Activated naive CD4-positive, alpha-beta T cell treated with anti-CD3 and anti-CD28 coated beads, Interleukin-2, amount 50 U/mL, for 16 hours (primary cell): ENCODE results near the gene ADIRF.
"Not testable (repeated sequence)": the region's sequence is repeated elsewhere in the genome, so short reads cannot be mapped to it uniquely, and the experiment has no call there.

Experiments used
- DNase-seq: peaks from one replicate; pipeline ENCODE4 v3.0.0-alpha.2; 2020

The ADIRF gene

DNA sequence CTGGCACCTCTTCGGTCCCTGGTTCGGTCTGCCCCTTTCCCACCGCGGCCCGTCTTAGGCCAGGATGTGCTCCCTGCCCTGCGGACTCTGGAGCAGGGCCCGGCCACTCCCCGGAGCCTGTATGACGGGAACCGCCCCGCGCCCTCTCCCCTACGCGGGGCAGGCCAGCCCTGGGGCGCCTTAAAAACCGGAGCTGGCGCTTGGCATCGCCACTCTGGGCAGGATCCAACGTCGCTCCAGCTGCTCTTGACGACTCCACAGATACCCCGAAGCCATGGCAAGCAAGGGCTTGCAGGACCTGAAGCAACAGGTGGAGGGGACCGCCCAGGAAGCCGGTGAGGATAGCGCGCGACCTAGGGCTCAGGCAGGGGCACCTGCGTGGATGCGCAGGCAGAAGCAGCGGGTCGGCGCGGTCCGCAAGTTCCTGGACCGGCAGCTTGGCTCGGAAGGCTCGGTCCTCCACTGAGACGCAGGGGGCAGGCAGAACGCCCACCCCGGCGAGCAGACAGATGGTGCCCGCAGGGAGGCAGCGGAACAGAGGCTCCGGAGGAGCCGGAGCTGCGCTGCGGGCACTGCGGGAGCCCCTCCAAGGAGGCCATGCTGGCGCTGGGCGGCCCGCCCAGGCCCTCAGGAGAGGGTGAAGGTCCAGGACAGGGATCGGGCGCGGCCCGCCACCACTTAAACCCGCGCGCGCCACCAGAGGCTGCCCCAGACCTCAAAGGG, at the start of gene ADIRF:
ADIRF (plus strand) TSS at position 212 of the 723 bp plus-strand sequence; CDS start at position 275, 63 bp downstream.
- no peak for DNase-seq

DNA sequence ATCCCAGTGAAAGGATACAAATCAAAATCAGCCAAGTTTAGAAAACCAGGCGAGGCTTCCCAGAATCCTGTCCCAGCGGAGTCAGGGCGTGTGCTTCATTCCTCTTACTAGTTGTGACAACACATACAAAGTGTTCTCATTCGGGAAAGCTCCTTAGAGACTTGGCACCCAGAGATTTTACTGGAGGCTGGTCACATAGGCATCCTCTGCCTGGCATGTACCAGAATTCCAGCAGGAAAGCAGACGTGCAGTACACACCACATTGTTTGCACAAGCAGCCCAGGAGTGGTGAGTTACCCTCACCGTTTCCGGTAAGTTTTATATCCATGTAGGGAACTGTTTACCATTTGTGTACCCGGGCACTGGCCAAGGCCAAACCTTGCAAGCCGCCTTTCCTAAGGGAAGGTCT, 45.7 kb upstream of the ADIRF start:
- DNase-seq = no peak

- DNase-seq = no peak
Measured at GRCh38 chr10:86929468-86930380, 38.6 kb upstream of the ADIRF start.

GRCh38 chr10:86931872-86932271, 36.4 kb upstream of the ADIRF start:
- no peak for DNase-seq

DNA sequence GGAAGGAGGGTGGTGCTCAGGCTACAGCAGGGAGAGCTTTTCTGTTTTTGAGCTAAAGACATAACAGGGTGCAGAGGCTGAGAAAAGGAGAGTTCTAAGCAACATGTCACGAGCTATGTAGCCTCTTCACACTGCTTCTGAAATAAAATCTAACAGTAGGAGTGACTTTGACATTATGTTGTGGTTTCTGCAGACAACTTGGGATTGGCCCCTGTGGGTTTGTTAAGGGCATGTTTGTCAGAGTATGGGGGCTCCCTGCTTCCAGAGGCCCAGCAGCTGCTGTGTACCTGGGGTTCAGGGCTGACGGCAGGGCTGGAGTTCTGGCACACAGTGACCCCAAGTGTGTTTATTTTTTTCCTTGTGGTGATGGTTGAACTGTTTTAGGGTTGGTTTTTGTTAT, 35.6 kb upstream of the ADIRF start:
- DNase-seq = no peak

DNA sequence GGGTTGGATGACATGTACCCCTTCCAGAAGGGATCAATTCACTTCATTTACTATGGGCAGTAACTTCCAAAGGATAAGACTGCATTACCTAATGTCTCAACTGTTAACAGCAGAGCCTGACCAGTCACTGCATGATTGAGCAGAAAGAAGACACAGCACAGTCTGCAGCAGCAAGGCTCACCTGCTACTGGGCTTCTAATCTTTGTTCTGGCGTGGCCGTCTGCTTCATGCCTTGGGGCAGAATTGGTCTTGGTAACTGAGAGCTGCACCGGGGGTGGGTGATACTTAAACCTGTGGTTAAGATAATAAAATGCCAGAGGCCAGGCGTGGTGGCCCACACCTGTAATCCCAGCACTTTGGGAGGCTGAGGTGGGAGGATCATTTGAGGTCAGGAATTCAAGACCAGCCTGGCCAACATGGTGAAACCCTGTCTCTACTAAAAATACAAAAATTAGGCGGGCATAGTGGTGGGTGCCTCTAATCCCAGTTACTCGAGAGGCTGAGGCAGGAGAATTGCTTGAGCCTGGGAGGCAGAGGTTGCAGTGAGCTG, 34.0 kb upstream of the ADIRF start:
- DNase-seq = not testable (repeated sequence)

DNA sequence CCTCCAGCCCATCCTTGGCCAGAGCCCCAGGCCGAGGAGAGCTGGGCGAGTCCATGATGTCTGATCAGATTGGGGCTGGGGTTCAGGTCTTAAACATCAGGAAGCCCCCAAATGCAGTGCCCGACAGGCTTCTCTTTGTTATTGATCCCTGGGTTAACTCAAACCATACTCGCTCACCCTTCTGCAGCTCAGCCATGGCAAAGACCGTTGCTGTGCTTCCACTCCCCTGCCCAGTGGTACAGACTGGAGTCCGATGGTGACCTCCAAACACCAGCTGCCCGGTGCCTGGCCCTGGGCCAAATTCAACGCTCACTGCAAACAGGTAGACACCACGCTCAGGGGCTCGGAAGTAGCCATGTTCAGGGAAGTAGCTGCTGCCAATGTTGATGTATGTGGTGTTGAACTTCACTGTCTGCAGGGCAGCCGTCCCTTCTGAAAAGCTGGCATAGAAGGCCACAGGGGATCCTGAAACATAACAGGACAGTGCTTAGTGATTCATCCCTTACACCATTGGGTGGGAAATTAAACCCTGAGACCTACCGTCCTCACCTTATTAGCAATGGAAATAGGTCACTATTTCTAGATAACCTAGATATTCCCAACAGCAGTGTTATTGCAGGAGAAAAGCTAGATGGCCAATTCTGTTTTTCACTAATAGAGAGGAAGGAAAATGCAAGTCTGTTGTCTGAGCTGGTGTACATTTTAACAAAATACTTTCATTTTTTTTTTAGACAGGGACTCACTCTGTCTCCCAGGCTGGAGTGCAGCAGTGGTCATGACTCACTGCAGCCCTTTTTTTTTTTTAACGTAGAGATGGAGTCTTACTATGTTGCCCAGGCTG, 31.4 kb upstream of the ADIRF start:
- no peak for DNase-seq

GRCh38 chr10:86937502-86938154, 30.7 kb upstream of the ADIRF start:
- no peak for DNase-seq

GRCh38 chr10:86938260-86938659, 30.0 kb upstream of the ADIRF start:
- no peak for DNase-seq

DNA sequence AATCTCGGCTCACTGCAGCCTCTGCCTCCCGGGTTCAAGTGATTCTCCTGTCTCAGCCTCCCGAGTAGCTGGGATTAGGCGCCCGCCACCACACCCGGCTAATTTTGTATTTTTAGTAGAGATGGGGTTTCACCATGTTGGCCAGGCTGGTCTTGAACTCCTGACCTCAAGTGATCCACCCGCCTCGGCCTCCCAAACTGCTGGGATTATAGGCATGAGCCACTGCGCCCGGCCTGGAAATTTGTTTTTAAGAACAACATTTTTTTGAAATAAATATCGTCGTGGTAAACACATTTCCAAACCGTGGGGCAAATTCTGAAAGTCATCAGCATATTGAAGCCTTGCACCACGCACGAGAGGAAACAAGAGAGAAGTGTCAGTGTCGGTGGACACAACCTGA, 28.2 kb upstream of the ADIRF start:
- DNase-seq = not testable (repeated sequence)

DNA sequence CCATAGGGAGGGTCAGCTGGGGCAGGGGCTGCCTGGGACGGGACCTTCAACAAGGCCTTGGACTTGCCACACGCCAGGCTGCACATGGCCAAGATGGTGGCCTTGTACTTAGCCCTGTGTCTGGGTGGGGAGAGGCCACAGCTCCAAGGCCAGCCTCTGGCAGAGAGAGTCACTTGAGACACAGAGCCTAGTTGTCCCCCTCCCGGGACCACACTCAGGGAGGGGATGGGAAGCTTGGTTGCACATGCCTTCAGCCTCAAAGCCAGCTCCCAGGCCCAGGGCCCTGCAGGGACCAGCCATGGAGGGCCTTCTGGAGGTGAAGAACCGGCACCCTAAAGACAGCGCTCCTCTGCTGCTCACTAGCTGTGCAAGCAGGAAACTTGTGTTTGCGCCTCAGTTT, 27.6 kb upstream of the ADIRF start:
- no peak for DNase-seq

DNA sequence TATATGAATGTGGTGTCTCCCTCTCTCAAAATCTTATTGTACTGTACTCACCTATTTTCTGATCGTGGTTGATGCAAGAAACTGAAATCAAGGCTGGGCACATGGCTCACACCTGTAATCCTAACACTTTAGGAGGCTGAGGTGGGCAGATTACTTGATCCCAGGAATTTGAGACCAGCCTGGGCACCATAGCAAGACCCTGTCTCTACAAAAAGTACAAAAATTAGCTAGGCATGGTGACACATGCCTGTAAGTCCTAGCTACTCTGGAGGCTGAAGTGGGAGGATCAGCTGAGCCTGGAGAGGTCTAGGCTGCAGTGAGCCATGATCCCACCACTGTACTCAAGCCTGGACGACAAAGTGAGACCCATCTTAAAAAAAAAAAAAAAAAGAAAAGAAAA, 26.9 kb upstream of the ADIRF start:
- no peak for DNase-seq

GRCh38 chr10:86941991-86942421, 26.3 kb upstream of the ADIRF start:
- DNase-seq = no peak

- no peak for DNase-seq
Measured at GRCh38 chr10:86942441-86943315, 25.6 kb upstream of the ADIRF start.

- no peak for DNase-seq
Measured at GRCh38 chr10:86943316-86944030, 24.8 kb upstream of the ADIRF start.

GRCh38 chr10:86944031-86944419, 24.3 kb upstream of the ADIRF start:
- no peak for DNase-seq

GRCh38 chr10:86944471-86944870, 23.8 kb upstream of the ADIRF start:
- no peak for DNase-seq

DNA sequence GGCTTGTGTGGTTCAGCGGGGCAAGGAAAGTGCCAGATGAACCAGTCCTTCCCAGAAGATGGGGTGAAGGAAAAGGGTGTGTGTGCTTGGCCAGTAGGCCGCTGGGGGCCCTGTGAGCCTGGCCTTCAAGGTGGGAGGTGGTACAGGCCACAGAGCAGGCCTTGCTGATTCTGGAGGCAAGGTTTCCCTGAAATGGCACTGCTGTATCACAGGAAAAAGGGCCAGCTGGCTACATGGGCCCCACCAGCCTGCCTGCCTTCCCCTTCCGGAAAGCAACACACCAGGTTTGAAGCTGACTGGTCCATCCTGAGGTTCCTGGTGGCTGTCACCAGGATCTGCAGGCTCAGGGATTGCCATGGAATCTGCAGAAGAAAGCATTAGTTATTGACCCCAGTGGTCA, 23.4 kb upstream of the ADIRF start:
- DNase-seq = no peak

- no peak for DNase-seq
Measured at GRCh38 chr10:86945361-86946212, 22.7 kb upstream of the ADIRF start.
